NCI-H1694 treated with DMSO at 0.1 percent for 48 hours (cell line): Measurements from ENCODE around the gene HLA-DQB1.
"Not testable (repeated sequence)": the region's sequence is repeated elsewhere in the genome, so short reads cannot be mapped to it uniquely, and the experiment has no call there.

Experiments
- DNase-seq: peaks from one replicate; lab custom pipeline; 2025; lab: John Stamatoyannopoulos, UW

The HLA-DQB1 gene

GRCh38 chr6:32662099-32662498, 4.4 kb downstream of the HLA-DQB1 start:
- DNase-seq = no peak

GRCh38 chr6:32659856-32660595, 6.4 kb downstream of the HLA-DQB1 start:
- no peak for DNase-seq

GRCh38 chr6:32658268-32658897, 8.1 kb downstream of the HLA-DQB1 start:
- DNase-seq = no peak

- DNase-seq = not testable (repeated sequence)
These were observed 8.6 kb downstream of the HLA-DQB1 start for GRCh38 chr6:32657819-32658218.

GRCh38 chr6:32657329-32657728, 9.1 kb downstream of the HLA-DQB1 start:
- not testable (repeated sequence) for DNase-seq

- no peak for DNase-seq
These were observed 11.2 kb downstream of the HLA-DQB1 start for GRCh38 chr6:32655203-32655710.

- no peak for DNase-seq
These were observed 21.3 kb downstream of the HLA-DQB1 start for GRCh38 chr6:32645047-32645703.

- DNase-seq = no peak
These were observed 22.6 kb downstream of the HLA-DQB1 start for GRCh38 chr6:32643904-32644303.

- no peak for DNase-seq
These were observed 23.7 kb downstream of the HLA-DQB1 start for GRCh38 chr6:32642720-32643106.

- DNase-seq = not testable (repeated sequence)
These were observed 24.4 kb downstream of the HLA-DQB1 start for GRCh38 chr6:32641785-32642719.

GRCh38 chr6:32641122-32641521, 25.3 kb downstream of the HLA-DQB1 start:
- no peak for DNase-seq

GRCh38 chr6:32639440-32640394, 26.7 kb downstream of the HLA-DQB1 start:
- no peak for DNase-seq

- no peak for DNase-seq
These were observed 27.8 kb downstream of the HLA-DQB1 start for GRCh38 chr6:32638532-32639219.

GRCh38 chr6:32637883-32638282, 28.6 kb downstream of the HLA-DQB1 start:
- no peak for DNase-seq

- no peak for DNase-seq
These were observed 29.1 kb downstream of the HLA-DQB1 start, which contains the start of gene HLA-DQA1 for GRCh38 chr6:32637219-32637880. HLA-DQA1 (plus strand) TSS chr6:32637406; CDS start chr6:32637459, 53 bp downstream.

GRCh38 chr6:32635526-32636123, 30.8 kb downstream of the HLA-DQB1 start:
- no peak for DNase-seq

- DNase-seq = not testable (repeated sequence)
These were observed 36.7 kb downstream of the HLA-DQB1 start for GRCh38 chr6:32629793-32630192.

- DNase-seq = no peak
These were observed 38.6 kb downstream of the HLA-DQB1 start for GRCh38 chr6:32627831-32628230.

- no peak for DNase-seq
These were observed 39.2 kb downstream of the HLA-DQB1 start for GRCh38 chr6:32627249-32627648.
